ENCODE data around the gene TMEM141. TPM values are rescaled to one million over a fixed set of nuclear protein-coding genes. Genes with fewer than 3 reads are reported as not detected.
A peak's percentile ranks its signal among the peaks of the same experiment; 100 is the strongest.

TMEM141 gene
- total RNA-seq (ENCODE audit: low replicate concordance): 9.4 and 30.8 TPM in 2 replicates

DNA sequence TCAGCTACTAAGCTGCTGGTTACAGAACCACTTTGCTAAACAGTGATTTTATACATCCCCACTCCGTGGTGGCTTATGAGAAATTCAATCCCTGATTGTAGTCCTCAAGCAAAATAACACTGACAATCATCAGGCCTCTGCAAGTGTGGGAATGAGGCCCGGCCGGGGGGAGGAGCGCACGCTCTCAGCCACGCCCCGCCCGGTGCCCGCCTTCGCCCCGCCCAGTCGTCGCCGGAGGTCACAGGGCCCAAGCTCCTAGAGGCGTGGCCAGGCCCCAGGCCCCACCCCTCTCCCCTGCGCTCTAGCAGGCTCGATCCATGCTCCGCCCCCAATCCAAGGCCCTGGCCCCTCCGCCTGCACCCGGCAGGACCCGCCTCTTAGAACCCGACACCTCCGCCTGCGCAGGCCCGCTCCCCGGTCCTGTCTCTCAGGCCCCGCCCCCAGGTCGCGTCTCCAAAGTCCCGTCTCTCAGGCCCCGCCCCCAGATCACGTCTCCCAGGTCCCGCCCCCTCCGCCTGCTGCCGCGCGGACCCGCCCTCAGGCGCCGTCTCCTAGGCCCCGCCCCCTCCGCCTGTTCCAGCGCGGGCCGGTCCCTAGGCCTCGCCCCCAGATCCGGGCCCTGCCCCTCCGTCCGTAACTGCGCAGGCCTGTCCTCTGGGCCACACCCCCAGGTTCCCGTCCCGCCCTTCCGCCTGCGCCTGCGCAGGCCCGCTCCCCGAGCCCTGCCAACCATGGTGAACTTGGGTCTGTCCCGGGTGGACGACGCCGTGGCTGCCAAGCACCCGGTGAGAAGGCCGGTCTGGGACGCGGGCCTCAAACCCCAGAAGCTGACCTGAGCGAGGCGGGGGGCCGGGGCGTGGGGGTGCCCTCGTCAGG lies at the start of gene TMEM141:
Gene TMEM141 (plus strand): TSS at position 705 of the 876 bp plus-strand sequence. CDS start 27 bp downstream, at position 732.
- H3K4me3 ChIP-seq (ENCODE audit: low read depth, low read length): peak within 1 kb of the TSS; percentile 96
- no peak for TF ChIP-seq CTCF (IDR thresholded peaks at IDR 0.05; ENCODE audit: insufficient read depth, low read length)
- DNase-seq (ENCODE audit: low read depth): peak; percentile 99

DNA sequence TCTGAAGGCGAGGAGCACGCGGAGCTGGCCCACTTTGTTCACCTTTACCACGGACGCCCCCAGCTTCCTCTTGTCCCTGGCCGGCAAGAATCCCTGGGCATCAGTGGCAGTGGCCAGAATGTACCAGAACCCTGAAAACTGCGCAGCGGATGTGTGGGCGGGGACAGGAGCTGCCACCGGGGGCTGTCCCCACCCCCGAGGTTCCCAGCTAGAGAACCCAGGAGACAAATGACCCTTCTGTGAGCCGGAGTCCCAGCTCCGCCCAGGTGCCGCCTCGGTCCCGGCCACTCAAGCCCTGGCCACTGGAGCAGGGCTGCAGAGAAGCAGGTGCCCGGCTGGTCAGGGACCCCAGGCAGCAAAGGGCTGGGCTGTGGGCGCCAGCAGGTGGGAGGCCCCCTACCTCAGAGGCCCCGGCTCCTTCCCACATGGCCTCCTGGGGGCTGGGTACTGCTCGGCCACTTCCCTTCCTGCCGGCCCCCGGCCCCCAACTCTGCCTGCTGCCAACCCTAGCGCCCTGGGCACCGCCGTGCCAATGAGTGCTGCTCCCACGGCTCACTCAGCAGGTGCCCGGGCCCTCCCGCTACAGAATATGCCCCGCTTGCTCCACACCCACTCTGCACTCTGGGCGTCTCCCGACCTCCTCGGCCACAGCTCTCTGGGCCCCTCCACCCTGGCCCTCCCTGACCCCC lies 49.1 kb upstream of the TMEM141 start:
- no peak overlapping the region for H3K4me3 ChIP-seq (ENCODE audit: low read depth, low read length)
- no peak for TF ChIP-seq CTCF (IDR thresholded peaks at IDR 0.05; ENCODE audit: insufficient read depth, low read length)
- no peak for DNase-seq (ENCODE audit: low read depth)

GRCh38 chr9:136742591-136743391 lies 48.4 kb upstream of the TMEM141 start, which contains the start of gene LCN10:
Gene LCN10 (minus strand): TSS chr9:136742940. CDS start chr9:136742903, 37 bp downstream.
- no peak for DNase-seq (ENCODE audit: low read depth)
- TF ChIP-seq CTCF (IDR thresholded peaks at IDR 0.05; ENCODE audit: insufficient read depth, low read length): peak; percentile 40
- H3K4me3 ChIP-seq (ENCODE audit: low read depth, low read length): no peak within 1 kb of the TSS

GRCh38 chr9:136743639-136744211 lies 47.4 kb upstream of the TMEM141 start:
- no peak for DNase-seq (ENCODE audit: low read depth)
- H3K4me3 ChIP-seq (ENCODE audit: low read depth, low read length): no peak overlapping the region
- TF ChIP-seq CTCF (IDR thresholded peaks at IDR 0.05; ENCODE audit: insufficient read depth, low read length): no peak

DNA sequence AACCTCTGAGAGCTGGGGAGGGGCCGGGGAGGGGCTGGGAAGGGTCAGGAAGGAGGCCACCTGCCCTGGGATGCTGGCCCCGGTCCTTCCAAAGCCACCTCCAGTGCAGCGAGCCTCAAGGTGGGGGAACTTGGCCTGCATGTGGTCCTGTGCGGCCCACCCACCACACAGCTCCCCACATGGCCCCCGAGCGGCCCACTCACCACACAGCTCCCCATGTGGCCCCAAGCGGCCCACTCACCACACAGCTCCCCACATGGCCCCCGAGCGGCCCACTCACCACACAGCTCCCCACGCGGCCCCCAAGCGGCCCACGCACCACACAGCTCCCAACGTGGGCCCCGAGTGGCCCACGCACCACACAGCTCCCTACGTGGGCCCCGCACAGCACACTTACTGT lies 46.4 kb upstream of the TMEM141 start:
- no peak overlapping the region for H3K4me3 ChIP-seq (ENCODE audit: low read depth, low read length)
- TF ChIP-seq CTCF (IDR thresholded peaks at IDR 0.05; ENCODE audit: insufficient read depth, low read length): no peak
- no peak for DNase-seq (ENCODE audit: low read depth)
